ENCODE measurements around the gene KLHL21.
"Not testable (repeated sequence)": the region's sequence is repeated elsewhere in the genome, so short reads cannot be mapped to it uniquely, and the experiment has no call there.

Gene KLHL21

DNA sequence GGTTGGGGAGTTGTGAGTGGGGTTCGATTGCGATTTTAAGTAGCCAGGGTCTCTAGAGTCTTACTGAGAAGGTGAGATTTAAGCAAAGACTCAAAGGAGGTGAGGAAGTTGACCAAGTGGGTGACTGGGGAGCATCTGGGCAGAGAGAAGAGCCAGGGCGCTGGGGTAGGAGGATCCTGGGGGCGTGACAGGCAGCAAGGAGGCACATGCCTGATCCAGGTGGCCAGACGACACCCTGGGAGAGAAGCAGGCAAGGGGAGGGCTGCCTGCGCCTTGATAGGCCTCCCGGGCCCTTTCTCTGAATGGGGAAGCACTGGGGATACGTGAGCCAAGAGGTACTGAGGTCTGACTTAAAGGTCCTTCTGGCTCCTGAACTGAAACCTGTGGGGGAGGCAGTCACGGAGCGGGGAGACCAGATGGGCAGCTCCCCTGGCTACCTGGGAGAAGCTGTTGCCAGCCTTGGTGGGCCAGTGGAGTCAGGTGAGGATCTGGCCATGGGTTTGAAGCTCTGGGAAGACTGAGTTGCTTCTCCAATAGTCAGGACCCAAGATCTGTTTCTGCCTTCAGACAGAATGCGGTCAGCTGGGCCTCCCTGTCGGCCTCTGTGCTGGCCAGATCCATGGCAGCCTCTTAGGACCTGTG is 17.5 kb downstream of the KLHL21 start:
- in situ Hi-C loops (cut with MboI; ENCODE audit: low sequenced_read_pairs), result no loop called here

GRCh38 chr1:6584126-6585080 is 18.3 kb downstream of the KLHL21 start:
- in situ Hi-C loops (cut with MboI; ENCODE audit: low sequenced_read_pairs), result no loop called here

DNA sequence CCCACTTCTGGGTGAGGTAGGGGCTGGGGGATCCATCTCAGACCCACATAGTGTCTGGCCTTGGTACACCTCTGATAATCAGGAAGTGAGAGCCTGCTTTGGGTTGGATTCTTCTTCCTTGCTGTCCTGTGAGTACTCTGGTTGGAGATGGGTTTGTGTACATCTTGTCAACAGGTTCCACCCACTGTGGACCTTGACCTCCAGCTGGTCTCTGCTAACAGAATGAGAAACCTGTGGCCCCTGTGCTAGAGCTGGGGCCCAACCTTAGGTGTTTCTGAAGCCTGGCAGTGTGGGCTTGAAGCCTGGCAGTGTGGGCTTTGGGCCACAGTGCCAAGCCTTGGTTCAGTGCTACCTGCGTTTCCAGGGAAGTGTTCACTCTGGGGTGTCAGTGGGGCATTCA is 20.3 kb downstream of the KLHL21 start:
- in situ Hi-C loops (cut with MboI; ENCODE audit: low sequenced_read_pairs), result no loop called here

GRCh38 chr1:6581561-6582305 is 20.9 kb downstream of the KLHL21 start:
- in situ Hi-C loops (cut with MboI; ENCODE audit: low sequenced_read_pairs), result no loop called here

GRCh38 chr1:6580593-6581409 is 21.9 kb downstream of the KLHL21 start:
- in situ Hi-C loops (cut with MboI; ENCODE audit: low sequenced_read_pairs), result no loop called here

GRCh38 chr1:6580119-6580592 is 22.5 kb downstream of the KLHL21 start:
- in situ Hi-C loops (cut with MboI; ENCODE audit: low sequenced_read_pairs), result no loop called here

GRCh38 chr1:6579374-6580118 is 23.1 kb downstream of the KLHL21 start, which contains the start of gene ZBTB48:
Gene ZBTB48 (plus strand): TSS chr1:6579994. CDS start chr1:6580610, 616 bp downstream.
- in situ Hi-C loops (cut with MboI; ENCODE audit: low sequenced_read_pairs), result no loop called here

DNA sequence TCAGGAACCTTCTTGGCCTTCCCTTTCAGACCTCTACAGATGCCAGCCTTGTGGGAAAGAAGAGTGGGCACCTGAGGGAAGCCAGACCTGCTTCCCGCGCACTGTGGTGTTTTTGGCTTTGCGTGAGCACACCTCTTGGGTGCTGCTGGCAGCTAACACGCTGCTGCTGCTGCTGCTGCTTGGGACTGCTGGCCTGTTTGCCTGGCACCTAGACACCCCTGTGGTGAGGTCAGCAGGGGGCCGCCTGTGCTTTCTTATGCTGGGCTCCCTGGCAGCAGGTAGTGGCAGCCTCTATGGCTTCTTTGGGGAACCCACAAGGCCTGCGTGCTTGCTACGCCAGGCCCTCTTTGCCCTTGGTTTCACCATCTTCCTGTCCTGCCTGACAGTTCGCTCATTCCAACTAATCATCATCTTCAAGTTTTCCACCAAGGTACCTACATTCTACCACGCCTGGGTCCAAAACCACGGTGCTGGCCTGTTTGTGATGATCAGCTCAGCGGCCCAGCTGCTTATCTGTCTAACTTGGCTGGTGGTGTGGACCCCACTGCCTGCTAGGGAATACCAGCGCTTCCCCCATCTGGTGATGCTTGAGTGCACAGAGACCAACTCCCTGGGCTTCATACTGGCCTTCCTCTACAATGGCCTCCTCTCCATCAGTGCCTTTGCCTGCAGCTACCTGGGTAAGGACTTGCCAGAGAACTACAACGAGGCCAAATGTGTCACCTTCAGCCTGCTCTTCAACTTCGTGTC is 23.9 kb downstream of the KLHL21 start:
- in situ Hi-C loops (cut with MboI; ENCODE audit: low sequenced_read_pairs), result no loop called here

DNA sequence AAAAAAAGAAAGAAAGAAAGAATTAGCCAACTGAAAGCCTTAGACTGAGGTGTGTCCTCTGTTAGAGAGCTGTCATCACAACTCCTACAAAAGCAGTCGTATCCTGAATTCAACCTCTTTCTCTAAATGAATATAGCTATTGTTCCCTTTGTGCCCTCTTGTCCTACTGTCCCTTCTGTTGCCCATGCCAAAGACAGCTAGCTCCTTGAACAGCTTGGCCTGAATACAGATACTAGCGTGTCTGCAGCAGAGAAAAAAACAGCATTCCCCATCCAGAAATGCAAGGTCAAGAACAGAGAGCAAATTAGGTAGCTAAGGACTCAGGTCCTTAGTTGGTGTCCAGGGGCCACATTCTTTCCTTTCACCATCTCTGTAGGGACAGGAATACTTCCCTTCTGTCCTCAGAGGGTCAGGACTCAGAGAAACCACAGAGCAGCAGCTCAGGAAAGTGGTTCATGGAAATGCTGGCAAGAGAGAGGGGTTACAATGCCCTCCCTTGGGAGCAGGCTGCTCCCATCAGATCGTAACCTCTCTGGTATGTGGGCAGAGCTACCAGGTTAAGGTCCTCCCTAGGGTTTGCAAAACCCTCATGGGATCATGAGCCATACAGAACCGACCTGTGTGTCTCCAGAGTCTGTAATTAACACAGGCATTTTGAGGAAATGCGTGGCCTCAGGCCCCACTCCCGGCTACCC is 24.7 kb downstream of the KLHL21 start:
- in situ Hi-C loops (cut with MboI; ENCODE audit: low sequenced_read_pairs), result no loop called here

DNA sequence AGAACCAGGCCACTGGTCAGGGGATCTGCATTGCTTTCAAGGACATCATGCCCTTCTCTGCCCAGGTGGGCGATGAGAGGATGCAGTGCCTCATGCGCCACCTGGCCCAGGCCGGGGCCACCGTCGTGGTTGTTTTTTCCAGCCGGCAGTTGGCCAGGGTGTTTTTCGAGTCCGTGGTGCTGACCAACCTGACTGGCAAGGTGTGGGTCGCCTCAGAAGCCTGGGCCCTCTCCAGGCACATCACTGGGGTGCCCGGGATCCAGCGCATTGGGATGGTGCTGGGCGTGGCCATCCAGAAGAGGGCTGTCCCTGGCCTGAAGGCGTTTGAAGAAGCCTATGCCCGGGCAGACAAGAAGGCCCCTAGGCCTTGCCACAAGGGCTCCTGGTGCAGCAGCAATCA is 27.9 kb downstream of the KLHL21 start:
- in situ Hi-C loops (cut with MboI; ENCODE audit: low sequenced_read_pairs), result no loop called here

GRCh38 chr1:6574025-6574620 is 28.5 kb downstream of the KLHL21 start:
- in situ Hi-C loops (cut with MboI; ENCODE audit: low sequenced_read_pairs), result no loop called here

GRCh38 chr1:6572653-6573383 is 29.9 kb downstream of the KLHL21 start:
- in situ Hi-C loops (cut with MboI; ENCODE audit: low sequenced_read_pairs), result no loop called here

DNA sequence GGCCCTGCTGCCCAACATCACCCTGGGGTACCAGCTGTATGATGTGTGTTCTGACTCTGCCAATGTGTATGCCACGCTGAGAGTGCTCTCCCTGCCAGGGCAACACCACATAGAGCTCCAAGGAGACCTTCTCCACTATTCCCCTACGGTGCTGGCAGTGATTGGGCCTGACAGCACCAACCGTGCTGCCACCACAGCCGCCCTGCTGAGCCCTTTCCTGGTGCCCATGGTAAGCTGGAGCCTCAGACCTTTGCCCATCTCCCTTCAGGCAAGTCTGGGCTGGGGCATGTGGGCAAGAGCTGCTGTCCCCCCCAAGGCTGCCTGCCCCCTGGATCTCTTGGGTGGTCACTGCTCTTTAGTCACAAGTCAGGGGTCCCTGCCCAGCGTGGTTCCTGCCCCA is 31.7 kb downstream of the KLHL21 start:
- in situ Hi-C loops (cut with MboI; ENCODE audit: low sequenced_read_pairs), result no loop called here

DNA sequence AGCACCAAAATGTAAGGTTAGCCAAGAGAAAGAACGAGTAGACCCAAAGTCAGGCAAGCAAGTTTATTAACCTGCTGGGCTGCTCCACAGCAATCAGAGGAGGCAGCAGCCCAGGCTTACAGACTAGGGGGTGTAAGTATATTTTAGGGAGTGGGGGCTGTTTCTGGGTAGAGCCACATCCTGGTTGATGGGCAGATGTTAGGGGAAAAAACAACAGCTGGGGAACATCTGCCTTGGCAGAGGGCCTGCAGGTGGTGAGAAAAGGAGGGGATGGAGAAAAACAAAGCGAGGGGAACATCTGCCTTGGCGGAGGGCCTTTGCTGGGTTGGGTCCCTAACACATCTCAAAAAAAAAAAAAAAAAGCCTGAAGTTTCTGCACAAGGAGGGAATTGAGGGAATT is 32.6 kb downstream of the KLHL21 start:
- in situ Hi-C loops (cut with MboI; ENCODE audit: low sequenced_read_pairs), result no loop called here

- in situ Hi-C loops (cut with MboI; ENCODE audit: low sequenced_read_pairs), result no loop called here
Observed at GRCh38 chr1:6569033-6569432, 33.6 kb downstream of the KLHL21 start.

DNA sequence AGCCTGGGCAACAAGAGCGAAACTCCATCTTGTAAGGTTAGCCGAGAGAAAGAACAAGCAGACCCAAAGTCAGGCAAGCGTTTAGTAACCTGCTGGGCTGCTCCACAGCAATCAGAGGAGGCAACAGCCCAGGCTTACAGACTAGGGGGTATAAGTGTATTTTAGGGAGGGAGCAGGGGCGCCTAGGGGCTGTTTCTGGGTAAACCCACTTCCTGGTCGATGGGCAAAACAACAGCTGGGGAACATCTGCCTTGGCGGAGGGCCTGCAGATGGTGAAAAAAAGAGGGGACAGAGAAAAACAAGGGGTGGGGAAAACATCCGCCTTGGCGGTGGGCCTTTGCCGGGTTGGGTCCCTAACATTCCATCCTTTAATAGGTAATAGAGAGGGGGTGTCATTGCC is 42.4 kb downstream of the KLHL21 start:
- in situ Hi-C loops (cut with MboI; ENCODE audit: low sequenced_read_pairs), result no loop called here

DNA sequence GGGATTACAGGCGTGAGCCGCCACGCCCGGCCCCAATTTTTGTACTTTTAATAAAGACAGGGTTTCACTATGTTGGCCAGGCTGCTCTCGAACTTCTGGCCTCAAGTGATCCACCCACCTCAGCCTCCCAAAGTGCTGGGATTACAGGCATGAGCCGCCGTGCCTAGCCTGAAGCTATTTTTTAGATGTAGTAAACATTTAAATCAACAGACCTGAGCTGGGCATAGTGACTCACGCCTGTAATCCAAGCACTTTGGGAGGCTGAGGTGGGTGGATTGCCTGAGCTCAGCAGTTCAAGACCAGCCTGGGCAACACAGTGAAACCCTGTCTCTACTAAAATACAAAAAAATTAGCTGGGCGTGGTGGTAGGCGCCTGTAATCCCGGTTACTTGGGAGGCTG is 43.5 kb downstream of the KLHL21 start:
- in situ Hi-C loops (cut with MboI; ENCODE audit: low sequenced_read_pairs), result not testable (repeated sequence)

Measured in HL-60/S4 treated with phorbol 12-myristate 13-acetate at 8.2 ng/mL for 4 days and 3 days (cell line).